Prostate gland (tissue), 2 donors: Measurements from ENCODE around the gene CD200.

Experiments used
- CTCF ChIP-seq, 4 experiments: fragments of 200-600 bp in 2 of 4; fragments of 450-650 bp in 2 of 4; sonication (generic) in 2 of 4; IDR thresholded peaks; 1 replicate in 3 of 4; 2 replicates in 1 of 4; pipeline ENCODE4 v1.5.1; 2016 to 2019; ENCODE audit warnings: antibody characterized with exemption in 4 of 4, mild to moderate bottlenecking in 2 of 4, moderate library complexity in 2 of 4
- POLR2A ChIP-seq: fragments of 450-650 bp; IDR thresholded peaks from one replicate; pipeline ENCODE4 v1.6.1; 2016; ENCODE audit warnings: antibody characterized with exemption, mild to moderate bottlenecking

GRCh38 chr3:112351036-112351435, 18.1 kb downstream of the CD200 start:
- TF ChIP-seq CTCF (IDR thresholded peaks at IDR 0.05) (no peak), POLR2A (no peak)
